HG03064 (cell line): ENCODE data around the gene DLEU7.

Source experiments
- ATAC-seq: cut with Tn5 transposase; IDR thresholded peaks from one replicate; pipeline ENCODE4 v1.9.1; 2021; ENCODE audit warnings: low read depth; ENCODE audit not compliant: unreplicated experiment

DLEU7 gene

GRCh38 chr13:50844084-50844875 lies 788 bp upstream of the DLEU7 start:
- no peak for ATAC-seq

GRCh38 chr13:50842990-50843256 lies 569 bp downstream of the DLEU7 start:
- no peak for ATAC-seq

DNA sequence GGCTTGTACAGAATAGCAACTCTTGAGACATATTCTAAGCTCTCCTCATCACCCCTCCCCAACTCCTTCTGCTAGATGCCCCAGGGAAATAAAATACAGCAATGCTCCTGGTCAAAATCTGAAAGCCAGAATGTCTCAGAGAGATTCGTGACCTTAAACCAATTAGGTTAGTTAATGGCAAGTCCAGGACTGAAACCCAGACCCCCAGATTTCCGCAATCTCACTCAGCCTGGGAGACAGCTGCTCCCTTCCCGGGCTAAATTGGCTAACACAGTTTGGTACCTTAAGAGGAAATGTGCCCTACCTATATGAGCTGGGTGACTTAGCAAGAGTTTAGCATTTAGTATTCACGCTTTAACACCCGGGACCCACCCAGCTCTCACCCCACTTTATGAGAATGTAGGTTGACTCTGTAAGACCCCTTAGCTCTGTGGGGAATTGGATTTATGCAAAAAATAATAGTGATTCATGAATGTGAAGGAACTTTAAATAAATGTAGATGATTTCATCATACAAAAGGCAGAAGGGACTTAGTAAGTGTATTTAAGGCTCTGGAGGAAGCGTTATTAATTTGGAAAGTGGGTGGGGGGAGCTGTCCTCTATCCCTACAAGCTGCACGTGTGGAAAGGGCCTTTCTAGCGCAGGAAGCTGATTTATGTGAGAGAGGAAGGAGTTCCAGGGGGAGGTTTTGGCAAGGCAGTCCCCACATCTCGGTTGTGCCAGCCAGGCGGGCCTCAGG lies 1.1 kb downstream of the DLEU7 start:
- no peak for ATAC-seq

DNA sequence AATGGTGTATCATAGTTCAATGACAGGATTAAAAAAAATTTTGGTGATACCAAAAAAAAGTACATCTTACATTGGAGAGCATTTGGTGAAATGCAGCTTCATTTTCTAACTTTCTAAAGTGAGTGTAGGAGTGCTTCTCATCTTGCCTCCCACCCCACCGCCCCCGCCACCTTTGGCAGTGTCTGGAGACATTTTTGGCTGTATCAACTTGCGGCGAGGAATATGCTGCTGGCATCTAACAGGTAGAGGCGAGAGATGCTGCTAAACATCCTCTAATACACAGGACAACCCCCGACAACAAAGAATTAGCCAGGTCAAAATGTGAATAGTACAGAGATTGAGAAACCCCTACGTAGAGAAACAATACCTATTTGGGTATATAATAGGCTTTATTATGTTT lies 1.7 kb downstream of the DLEU7 start:
- no peak for ATAC-seq

GRCh38 chr13:50840284-50840683 lies 3.2 kb downstream of the DLEU7 start:
- ATAC-seq = no peak

GRCh38 chr13:50839828-50840227 lies 3.7 kb downstream of the DLEU7 start:
- ATAC-seq = no peak

GRCh38 chr13:50838701-50839100 lies 4.8 kb downstream of the DLEU7 start:
- ATAC-seq = no peak

- no peak for ATAC-seq
These were observed 5.5 kb downstream of the DLEU7 start for GRCh38 chr13:50838031-50838430.

DNA sequence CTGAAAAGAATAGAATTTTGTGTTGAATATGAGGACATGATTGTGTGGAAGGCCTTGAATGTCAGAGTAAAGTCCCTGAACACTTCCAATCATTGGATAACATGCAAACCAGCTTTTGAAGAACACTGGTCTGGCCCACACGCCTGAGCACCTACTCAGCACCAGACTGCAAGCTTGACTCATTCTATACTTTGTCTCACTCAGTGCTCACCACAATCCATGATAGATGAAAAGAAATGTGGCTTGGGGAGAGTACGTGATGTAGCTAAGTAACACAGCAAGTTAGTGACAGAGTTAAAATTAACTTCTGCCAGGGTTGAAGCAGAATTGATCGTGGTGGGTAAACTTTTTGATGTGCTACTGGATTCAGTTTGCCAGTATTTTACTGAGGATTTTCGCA lies 12.0 kb downstream of the DLEU7 start:
- no peak for ATAC-seq

DNA sequence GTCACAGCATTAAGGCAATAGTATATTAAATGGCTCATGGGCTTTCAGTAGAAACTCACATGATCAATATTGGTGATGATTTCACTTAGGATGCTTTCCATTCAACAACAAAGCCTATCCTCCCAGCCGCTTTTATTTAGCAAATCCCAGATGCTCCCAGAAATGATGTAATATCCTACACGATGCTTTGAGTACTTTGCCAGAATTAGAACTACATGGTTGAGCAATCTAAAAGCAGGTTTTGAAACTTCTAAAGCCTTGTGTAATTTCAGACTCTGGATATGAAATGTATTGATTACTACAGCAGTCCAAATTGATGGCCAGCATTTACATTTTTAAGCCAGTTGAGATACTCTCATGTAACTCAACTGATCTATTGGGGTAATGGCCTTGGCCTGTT lies 13.6 kb downstream of the DLEU7 start:
- no peak for ATAC-seq

- no peak for ATAC-seq
These were observed 14.3 kb downstream of the DLEU7 start for GRCh38 chr13:50829226-50829625.

- no peak for ATAC-seq
These were observed 17.5 kb downstream of the DLEU7 start for GRCh38 chr13:50826035-50826434.

GRCh38 chr13:50812242-50812641 lies 31.2 kb downstream of the DLEU7 start:
- no peak for ATAC-seq

- ATAC-seq = peak; percentile 88
These were observed 32.5 kb downstream of the DLEU7 start for GRCh38 chr13:50810998-50811397.

GRCh38 chr13:50810468-50810867 lies 33.0 kb downstream of the DLEU7 start:
- ATAC-seq = no peak

- no peak for ATAC-seq
These were observed 34.1 kb downstream of the DLEU7 start for GRCh38 chr13:50809133-50810090.

DNA sequence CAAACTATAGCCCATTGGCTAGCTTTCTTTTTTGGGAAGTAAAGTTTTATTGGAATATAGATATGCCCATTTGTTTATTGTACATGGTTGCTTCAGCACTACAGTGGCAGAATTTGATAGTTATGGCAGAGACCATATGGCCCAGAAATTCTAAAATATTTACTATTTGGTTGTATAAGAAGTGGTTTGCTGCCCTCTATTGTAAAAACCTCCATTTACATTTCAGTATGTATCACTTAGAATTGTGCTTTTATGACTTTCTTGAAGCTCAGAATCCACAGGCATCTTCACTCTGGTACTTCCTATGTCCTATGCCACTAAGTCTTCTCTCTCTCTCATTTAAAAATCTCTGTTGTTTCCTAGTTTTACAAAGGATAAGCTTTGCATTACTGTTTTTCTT lies 37.7 kb downstream of the DLEU7 start:
- no peak for ATAC-seq

- ATAC-seq = peak; percentile 75
These were observed 42.2 kb downstream of the DLEU7 start for GRCh38 chr13:50801087-50801931.

DNA sequence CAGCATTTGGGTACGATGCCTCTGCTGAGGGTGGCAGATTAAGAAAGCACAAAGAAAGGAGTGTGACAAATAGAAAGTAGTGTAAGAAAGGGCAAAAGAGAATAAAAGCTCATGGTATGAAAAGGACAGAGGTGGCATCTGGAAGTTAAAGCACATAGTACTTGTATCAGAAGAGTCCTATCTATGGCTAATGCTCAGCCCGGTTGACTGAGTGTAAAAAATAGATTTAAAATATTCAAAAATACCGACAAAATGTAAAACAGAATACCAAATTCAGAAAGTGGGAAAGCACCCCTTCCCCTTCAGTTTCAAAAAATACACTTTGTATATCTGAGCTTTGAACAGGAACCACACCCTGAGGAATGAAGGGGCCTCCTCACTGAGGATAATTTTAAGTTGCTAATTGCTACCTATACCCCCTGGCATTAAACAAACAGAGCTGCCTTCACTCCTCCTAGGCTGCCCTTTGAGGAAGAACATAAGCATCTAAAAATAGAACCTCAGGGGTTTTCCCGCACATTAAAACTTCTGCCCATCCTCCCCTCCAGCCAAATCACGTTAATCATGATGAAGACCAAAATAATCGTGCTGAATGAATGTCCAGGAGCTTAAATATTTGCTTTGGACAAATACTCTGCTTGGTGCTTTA lies 43.3 kb downstream of the DLEU7 start:
- no peak for ATAC-seq

GRCh38 chr13:50798923-50799322 lies 44.6 kb downstream of the DLEU7 start:
- ATAC-seq = no peak
